Measurements from ENCODE around the gene CAVIN1.

The CAVIN1 gene

GRCh38 chr17:42422958-42423712, at the start of gene CAVIN1:
CAVIN1 (minus strand) TSS chr17:42423256; CDS start chr17:42423097, 159 bp downstream.
- Histone ChIP-seq H3K36me3 (ENCODE audit: insufficient read depth, insufficient read length, low read length) (peaks cover 30% of the 10 kb centered on the region), H3K9me3 (ENCODE audit: insufficient read depth, low read length) (no peaks in the 10 kb centered on the region), H3K27me3 (ENCODE audit: insufficient read depth, insufficient read length) (no peaks in the 10 kb centered on the region), H3K9ac (ENCODE audit: insufficient read length, low read depth) (peak within 1 kb of the TSS; percentile 98), H3K4me1 (ENCODE audit: insufficient read depth, insufficient read length) (peaks cover 15% of the 10 kb centered on the region), H3K4me3 (ENCODE audit: insufficient read length, low read depth) (peak within 1 kb of the TSS; percentile 99)
- TF ChIP-seq SUZ12 (IDR thresholded peaks at IDR 0.05; ENCODE audit: extremely low read depth, insufficient read depth, insufficient read length) (no peak), ZNF274 (IDR thresholded peaks at IDR 0.05; ENCODE audit: low read depth, low read length) (no peak), YY1 (IDR thresholded peaks at IDR 0.05; ENCODE audit: insufficient read depth, insufficient read length) (no peak)
- peak; percentile 91 for DNase-seq (ENCODE audit: low read depth, low spot score)

- no peaks in the 10 kb centered on the region for H3K27me3 ChIP-seq (ENCODE audit: insufficient read depth, insufficient read length)
- H3K4me3 ChIP-seq (ENCODE audit: insufficient read length, low read depth), result no peak overlapping the region
- no peak for TF ChIP-seq SUZ12 (IDR thresholded peaks at IDR 0.05; ENCODE audit: extremely low read depth, insufficient read depth, insufficient read length)
- TF ChIP-seq YY1 (IDR thresholded peaks at IDR 0.05; ENCODE audit: insufficient read depth, insufficient read length), result no peak
- no peak for TF ChIP-seq ZNF274 (IDR thresholded peaks at IDR 0.05; ENCODE audit: low read depth, low read length)
- H3K36me3 ChIP-seq (ENCODE audit: insufficient read depth, insufficient read length, low read length), result peaks cover 67% of the 10 kb centered on the region
- no peaks in the 10 kb centered on the region for H3K9me3 ChIP-seq (ENCODE audit: insufficient read depth, low read length)
- H3K9ac ChIP-seq (ENCODE audit: insufficient read length, low read depth), result no peak overlapping the region
- no peak for DNase-seq (ENCODE audit: low read depth, low spot score)
- H3K4me1 ChIP-seq (ENCODE audit: insufficient read depth, insufficient read length), result no peaks in the 10 kb centered on the region
Measured at GRCh38 chr17:42467889-42468288, 44.8 kb upstream of the CAVIN1 start.

GRCh38 chr17:42463976-42464400, 40.9 kb upstream of the CAVIN1 start:
- no peaks in the 10 kb centered on the region for H3K4me1 ChIP-seq (ENCODE audit: insufficient read depth, insufficient read length)
- peaks cover 60% of the 10 kb centered on the region for H3K36me3 ChIP-seq (ENCODE audit: insufficient read depth, insufficient read length, low read length)
- H3K9ac ChIP-seq (ENCODE audit: insufficient read length, low read depth), result no peak overlapping the region
- no peak for DNase-seq (ENCODE audit: low read depth, low spot score)
- TF ChIP-seq ZNF274 (IDR thresholded peaks at IDR 0.05; ENCODE audit: low read depth, low read length), result no peak
- no peak for TF ChIP-seq SUZ12 (IDR thresholded peaks at IDR 0.05; ENCODE audit: extremely low read depth, insufficient read depth, insufficient read length)
- no peak for TF ChIP-seq YY1 (IDR thresholded peaks at IDR 0.05; ENCODE audit: insufficient read depth, insufficient read length)
- H3K9me3 ChIP-seq (ENCODE audit: insufficient read depth, low read length), result no peaks in the 10 kb centered on the region
- H3K4me3 ChIP-seq (ENCODE audit: insufficient read length, low read depth), result no peak overlapping the region
- H3K27me3 ChIP-seq (ENCODE audit: insufficient read depth, insufficient read length), result no peaks in the 10 kb centered on the region

- Histone ChIP-seq H3K36me3 (ENCODE audit: insufficient read depth, insufficient read length, low read length) (peaks cover 30% of the 10 kb centered on the region), H3K27me3 (ENCODE audit: insufficient read depth, insufficient read length) (no peaks in the 10 kb centered on the region), H3K4me3 (ENCODE audit: insufficient read length, low read depth) (no peak overlapping the region), H3K9me3 (ENCODE audit: insufficient read depth, low read length) (no peaks in the 10 kb centered on the region), H3K9ac (ENCODE audit: insufficient read length, low read depth) (no peak overlapping the region), H3K4me1 (ENCODE audit: insufficient read depth, insufficient read length) (no peaks in the 10 kb centered on the region)
- TF ChIP-seq YY1 (IDR thresholded peaks at IDR 0.05; ENCODE audit: insufficient read depth, insufficient read length), result no peak
- no peak for TF ChIP-seq ZNF274 (IDR thresholded peaks at IDR 0.05; ENCODE audit: low read depth, low read length)
- no peak for TF ChIP-seq SUZ12 (IDR thresholded peaks at IDR 0.05; ENCODE audit: extremely low read depth, insufficient read depth, insufficient read length)
- no peak for DNase-seq (ENCODE audit: low read depth, low spot score)
Measured at GRCh38 chr17:42460371-42460770, 37.3 kb upstream of the CAVIN1 start.

GRCh38 chr17:42459801-42460281, 36.8 kb upstream of the CAVIN1 start:
- no peak for TF ChIP-seq YY1 (IDR thresholded peaks at IDR 0.05; ENCODE audit: insufficient read depth, insufficient read length)
- no peak for TF ChIP-seq SUZ12 (IDR thresholded peaks at IDR 0.05; ENCODE audit: extremely low read depth, insufficient read depth, insufficient read length)
- no peak for TF ChIP-seq ZNF274 (IDR thresholded peaks at IDR 0.05; ENCODE audit: low read depth, low read length)

GRCh38 chr17:42459256-42459800, 36.3 kb upstream of the CAVIN1 start:
- H3K27me3 ChIP-seq (ENCODE audit: insufficient read depth, insufficient read length), result no peaks in the 10 kb centered on the region
- peaks cover 25% of the 10 kb centered on the region for H3K36me3 ChIP-seq (ENCODE audit: insufficient read depth, insufficient read length, low read length)
- no peak for DNase-seq (ENCODE audit: low read depth, low spot score)
- H3K9ac ChIP-seq (ENCODE audit: insufficient read length, low read depth), result peak overlapping the region; percentile 90
- TF ChIP-seq SUZ12 (IDR thresholded peaks at IDR 0.05; ENCODE audit: extremely low read depth, insufficient read depth, insufficient read length), result no peak
- no peak for TF ChIP-seq ZNF274 (IDR thresholded peaks at IDR 0.05; ENCODE audit: low read depth, low read length)
- TF ChIP-seq YY1 (IDR thresholded peaks at IDR 0.05; ENCODE audit: insufficient read depth, insufficient read length), result no peak
- H3K4me3 ChIP-seq (ENCODE audit: insufficient read length, low read depth), result peak overlapping the region; percentile 84
- no peaks in the 10 kb centered on the region for H3K9me3 ChIP-seq (ENCODE audit: insufficient read depth, low read length)
- H3K4me1 ChIP-seq (ENCODE audit: insufficient read depth, insufficient read length), result no peaks in the 10 kb centered on the region

More at GRCh38 chr17:42459801-42460281, 36.8 kb upstream of the CAVIN1 start:
- H3K9me3 ChIP-seq (ENCODE audit: insufficient read depth, low read length), result no peaks in the 10 kb centered on the region
- H3K9ac ChIP-seq (ENCODE audit: insufficient read length, low read depth), result no peak overlapping the region
- H3K4me3 ChIP-seq (ENCODE audit: insufficient read length, low read depth), result peak overlapping the region; percentile 84
- DNase-seq (ENCODE audit: low read depth, low spot score), result no peak
- no peaks in the 10 kb centered on the region for H3K4me1 ChIP-seq (ENCODE audit: insufficient read depth, insufficient read length)
- H3K36me3 ChIP-seq (ENCODE audit: insufficient read depth, insufficient read length, low read length), result peaks cover 30% of the 10 kb centered on the region
- no peaks in the 10 kb centered on the region for H3K27me3 ChIP-seq (ENCODE audit: insufficient read depth, insufficient read length)

Data from NT2/D1 (cell line).